Measurements from ENCODE around the gene CELF4. TPM values are rescaled to one million over a fixed set of nuclear protein-coding genes. Genes with fewer than 3 reads are reported as not detected.

CELF4 gene
- total and polyA plus RNA-seq, 2 of the 4 experiments (the other 2 are of a cell fraction) = not detected

GRCh38 chr18:37307181-37307580 is 258.4 kb downstream of the CELF4 start:
- CTCF ChIA-PET = no interaction called here
- Histone ChIP-seq H2AFZ (replicated peaks; ENCODE audit: low read length, poor library complexity) (no peak overlapping the region), H3K36me3 (ENCODE audit: control insufficient read depth, insufficient read depth, low read length) (no peaks in the 10 kb centered on the region), H3K18ac (ENCODE audit: low read depth, low read length) (no peak overlapping the region), H4K8ac (ENCODE audit: low read depth in 2 of 2, low read length in 2 of 2) (no peak overlapping the region), H4K20me1 (ENCODE audit: insufficient read depth, low read length) (no peaks in the 10 kb centered on the region), H2AK5ac (ENCODE audit: low read depth, low read length) (no peak overlapping the region), H3K23ac (ENCODE audit: low read depth, low read length) (no peak overlapping the region), H3K4me2 (ENCODE audit: low read depth, low read length) (no peak overlapping the region), H4K5ac (ENCODE audit: low read depth, low read length) (no peak overlapping the region), H3K9ac (ENCODE audit: low read depth, low read length) (no peak overlapping the region), H2AK9ac (replicated peaks; ENCODE audit: low read depth, low read length, poor library complexity) (no peak overlapping the region), H3K79me1 (ENCODE audit: low read depth in 1 of 2, low read length in 2 of 2) (no peaks in the 10 kb centered on the region), H3K4me3 (ENCODE audit: insufficient read depth, low read depth, low read length) (no peak overlapping the region), H4K91ac (ENCODE audit: insufficient read depth, low read depth, low read length) (no peak overlapping the region), H3K56ac (ENCODE audit: extremely low read depth, insufficient read depth, low read length) (no peak overlapping the region), H3K27me3 (ENCODE audit: control insufficient read depth, insufficient read depth, low read length) (peaks cover 15% of the 10 kb centered on the region; the same call in 1 of the 2 replicates), H3K4me1 (ENCODE audit: control insufficient read depth, insufficient read depth, low read length) (no peaks in the 10 kb centered on the region), H2BK15ac (ENCODE audit: low read depth, low read length) (no peak overlapping the region), H3K14ac (replicated peaks; ENCODE audit: low read depth, low read length) (no peak overlapping the region), H3K9me1 (ENCODE audit: insufficient read depth, low read length) (no peaks in the 10 kb centered on the region), H3K9me3 (ENCODE audit: control insufficient read depth, insufficient read depth, low read length) (no peaks in the 10 kb centered on the region), H3K27ac (ENCODE audit: insufficient read depth, low read length) (no peak overlapping the region), H2BK120ac (ENCODE audit: low read depth, low read length) (no peak overlapping the region), H3K4ac (ENCODE audit: low read depth, low read length) (no peak overlapping the region), H2BK20ac (ENCODE audit: low read depth, low read length) (no peak overlapping the region), H2BK5ac (ENCODE audit: low read depth, low read length, poor library complexity, severe bottlenecking) (no peak overlapping the region)
- no TSS peak for BruUV-seq (replicated peaks)
- no CpG with 5 or more reads among the region's 8 CpGs for WGBS, 2 experiments (ENCODE audit: extremely low coverage in 2 of 2, insufficient read length in 1 of 2)
- intact Hi-C loops (cut with micrococcal nuclease) = no loop called here
- no peak for TF ChIP-seq MXI1 (IDR thresholded peaks at IDR 0.05; ENCODE audit: borderline replicate concordance, low read depth, low read length)
- TF ChIP-seq CEBPB (IDR thresholded peaks at IDR 0.05; ENCODE audit: low read depth, low read length) = no peak
- no peak for TF ChIP-seq FOS (IDR thresholded peaks at IDR 0.05; ENCODE audit: low read depth, low read length)
- TF ChIP-seq POLR2A (IDR thresholded peaks at IDR 0.05; ENCODE audit: low read depth, low read length) = no peak
- no peak for DNase-seq
- dilution Hi-C loops (cut with HindIII; ENCODE audit: low sequenced_read_pairs, unreplicated experiment) = no loop called here
- POLR2A ChIA-PET (ENCODE audit: unreplicated experiment) = no interaction called here
- ATAC-seq (ENCODE audit: low read depth) = no peak
- in situ Hi-C loops (cut with MboI; ENCODE audit: low sequenced_read_pairs) = no loop called here
